Measurements from ENCODE around the gene OTOA.
"Not testable (repeated sequence)": the region's sequence is repeated elsewhere in the genome, so short reads cannot be mapped to it uniquely, and the experiment has no call there.

OTOA gene

DNA sequence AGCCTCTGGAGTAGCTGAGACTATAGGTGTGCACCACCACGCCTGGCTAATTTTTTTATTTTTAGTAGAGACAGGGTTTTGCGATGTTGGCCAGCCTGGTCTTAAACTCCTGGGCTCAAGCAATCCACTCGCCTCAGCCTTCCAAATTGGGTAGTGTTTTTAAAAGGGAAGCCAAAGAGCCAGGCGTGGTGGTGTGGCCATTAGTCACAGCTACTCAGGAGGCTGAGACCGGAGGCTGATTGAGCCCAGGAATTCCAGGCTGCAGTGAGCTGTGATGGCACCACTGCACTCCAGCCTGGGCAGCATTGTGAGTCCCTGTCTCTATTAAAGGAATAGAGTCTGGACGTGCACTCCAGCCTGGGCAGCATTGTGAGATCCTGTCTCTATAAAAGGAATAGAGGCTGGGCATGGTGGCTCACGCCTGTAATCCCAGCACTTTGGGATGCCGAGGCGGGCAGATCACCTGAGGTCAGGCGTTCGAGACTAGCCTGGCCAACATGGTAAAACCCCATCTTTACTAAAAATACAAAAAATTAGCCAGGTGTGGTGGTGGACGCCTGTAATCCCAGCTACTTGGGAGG lies 13.9 kb upstream of the OTOA start:
- not testable (repeated sequence) for DNase-seq, H3K4me3 Mint-ChIP-seq, H3K27me3 Mint-ChIP-seq, H3K9me3 Mint-ChIP-seq
- Mint-ChIP-seq H3K27ac (peak overlapping the region; percentile 33), H3K4me1 (ENCODE audit: low read depth) (peaks cover 61% of the 10 kb centered on the region), H3K36me3 (ENCODE audit: low read depth) (peaks cover 14% of the 10 kb centered on the region)

DNA sequence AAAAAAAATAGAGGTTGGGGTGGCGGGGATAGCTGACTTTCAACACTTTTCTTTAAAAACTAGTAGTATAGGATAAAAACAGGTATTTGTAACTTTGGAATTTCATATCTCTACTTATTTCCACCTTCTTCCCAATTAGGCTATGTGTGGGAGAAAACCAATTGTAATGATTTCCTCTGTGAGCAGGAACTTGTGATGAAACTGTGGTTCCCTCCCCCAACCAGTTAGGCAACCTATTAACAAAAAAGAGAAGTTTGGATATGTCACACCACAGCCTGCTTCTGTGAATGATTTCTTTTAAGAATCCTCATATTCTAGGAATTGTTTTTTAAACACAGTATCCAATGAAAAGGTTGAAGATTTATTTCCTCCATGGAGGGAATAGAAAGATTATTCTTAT lies 13.2 kb upstream of the OTOA start:
- no peaks in the 10 kb centered on the region for H3K9me3 Mint-ChIP-seq
- peaks cover 20% of the 10 kb centered on the region for H3K36me3 Mint-ChIP-seq (ENCODE audit: low read depth)
- H3K4me3 Mint-ChIP-seq = no peak overlapping the region
- H3K4me1 Mint-ChIP-seq (ENCODE audit: low read depth) = peaks cover 55% of the 10 kb centered on the region
- H3K27ac Mint-ChIP-seq = peak overlapping the region; percentile 37
- H3K27me3 Mint-ChIP-seq = no peaks in the 10 kb centered on the region
- no peak for DNase-seq

DNA sequence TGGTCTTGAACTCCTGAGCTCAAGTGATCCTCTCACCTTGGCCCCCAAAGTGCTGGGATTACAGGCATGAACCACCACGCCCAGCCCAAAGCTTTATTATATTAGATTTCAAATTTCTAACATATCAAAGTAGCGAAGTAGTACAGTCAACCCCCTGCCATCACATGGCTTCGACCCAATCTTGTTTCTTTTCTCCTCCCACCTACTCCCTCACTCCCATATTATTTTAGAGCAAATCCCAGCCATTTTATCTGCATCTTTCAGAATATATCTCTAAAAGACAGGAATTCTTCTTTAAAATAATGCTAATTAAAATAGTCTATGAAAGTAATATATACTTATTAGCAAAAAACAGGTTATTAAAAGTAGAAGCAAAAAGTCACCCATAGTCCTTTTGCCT lies 12.3 kb upstream of the OTOA start:
- Mint-ChIP-seq H3K9me3 (no peaks in the 10 kb centered on the region), H3K36me3 (ENCODE audit: low read depth) (peaks cover 28% of the 10 kb centered on the region), H3K4me3 (no peak overlapping the region), H3K27ac (no peak overlapping the region), H3K27me3 (no peaks in the 10 kb centered on the region), H3K4me1 (ENCODE audit: low read depth) (peaks cover 50% of the 10 kb centered on the region)
- no peak for DNase-seq

DNA sequence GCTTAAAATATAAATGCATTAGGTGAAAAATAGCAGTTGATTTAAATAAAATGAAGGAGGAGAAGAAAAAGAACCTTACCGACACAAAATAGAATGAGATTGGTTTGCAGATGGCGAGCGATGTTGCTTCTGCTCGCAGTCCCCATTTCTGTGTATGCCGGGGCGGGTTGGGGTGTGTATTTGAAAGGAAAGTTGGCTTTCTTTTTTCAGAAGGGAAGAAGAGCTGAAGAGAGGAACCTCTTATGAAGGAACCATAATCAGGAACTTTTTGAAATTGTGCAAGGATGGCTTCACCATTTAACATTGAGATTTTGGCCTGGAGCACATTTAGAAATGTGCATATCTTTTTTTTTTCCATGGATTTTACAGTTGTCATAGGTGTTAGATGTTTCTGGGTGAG lies 11.3 kb upstream of the OTOA start, which contains the start of gene IGSF6:
IGSF6 (minus strand) TSS at position 156 of the 400 bp plus-strand sequence; CDS start at position 146, 10 bp downstream.
- no peak for DNase-seq
- no peaks in the 10 kb centered on the region for H3K27me3 Mint-ChIP-seq
- peak within 1 kb of the TSS; percentile 6 for H3K27ac Mint-ChIP-seq
- no peaks in the 10 kb centered on the region for H3K9me3 Mint-ChIP-seq
- no peak within 1 kb of the TSS for H3K4me3 Mint-ChIP-seq
- peaks cover 50% of the 10 kb centered on the region for H3K4me1 Mint-ChIP-seq (ENCODE audit: low read depth)
- peaks cover 33% of the 10 kb centered on the region for H3K36me3 Mint-ChIP-seq (ENCODE audit: low read depth)

DNA sequence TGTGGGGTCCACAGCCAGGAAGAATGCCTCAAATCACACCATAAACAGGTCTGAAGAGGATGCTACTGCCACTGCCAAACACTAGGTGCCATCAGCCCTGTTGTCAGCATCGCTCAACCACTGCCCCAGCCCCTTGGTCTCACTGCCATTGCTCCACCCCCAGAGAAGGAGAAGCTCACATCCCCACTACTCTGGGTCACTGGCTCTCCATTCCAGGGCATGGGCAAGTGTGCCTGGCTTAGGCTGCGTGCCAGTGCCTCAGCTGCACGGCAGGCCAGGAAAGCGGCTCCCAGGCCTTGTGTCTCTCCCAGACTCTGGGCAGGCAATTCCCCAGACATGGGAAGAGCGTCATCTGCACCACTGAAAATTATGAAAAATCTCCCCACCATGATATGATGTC lies 10.2 kb upstream of the OTOA start:
- H3K27ac Mint-ChIP-seq = no peak overlapping the region
- H3K36me3 Mint-ChIP-seq (ENCODE audit: low read depth) = peaks cover 32% of the 10 kb centered on the region
- no peaks in the 10 kb centered on the region for H3K27me3 Mint-ChIP-seq
- no peak overlapping the region for H3K4me3 Mint-ChIP-seq
- no peaks in the 10 kb centered on the region for H3K9me3 Mint-ChIP-seq
- no peak for DNase-seq
- peaks cover 46% of the 10 kb centered on the region for H3K4me1 Mint-ChIP-seq (ENCODE audit: low read depth)

DNA sequence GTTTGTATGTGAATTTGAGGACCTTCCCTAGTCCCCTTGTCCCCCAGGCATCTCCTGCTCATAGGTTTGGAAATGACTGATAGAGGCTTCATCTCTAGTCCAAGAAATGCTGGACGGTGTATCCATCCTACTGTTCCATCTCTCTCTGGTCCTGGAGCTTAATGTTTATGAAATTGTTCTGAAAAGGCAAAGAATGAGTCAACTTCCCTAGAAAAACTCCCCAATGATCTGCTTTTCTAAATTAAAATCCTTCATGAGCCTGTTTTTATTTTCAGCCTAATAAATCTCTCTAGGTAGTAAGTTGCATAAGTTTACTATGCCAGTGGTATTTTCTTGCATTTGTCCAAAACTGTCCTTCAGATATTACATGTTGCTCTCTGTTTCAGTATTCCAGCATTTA lies 9.3 kb upstream of the OTOA start:
- Mint-ChIP-seq H3K36me3 (ENCODE audit: low read depth) (peaks cover 32% of the 10 kb centered on the region), H3K4me1 (ENCODE audit: low read depth) (peaks cover 39% of the 10 kb centered on the region), H3K27me3 (no peaks in the 10 kb centered on the region), H3K9me3 (no peaks in the 10 kb centered on the region), H3K4me3 (no peak overlapping the region), H3K27ac (peak overlapping the region; percentile 28)
- DNase-seq = no peak

DNA sequence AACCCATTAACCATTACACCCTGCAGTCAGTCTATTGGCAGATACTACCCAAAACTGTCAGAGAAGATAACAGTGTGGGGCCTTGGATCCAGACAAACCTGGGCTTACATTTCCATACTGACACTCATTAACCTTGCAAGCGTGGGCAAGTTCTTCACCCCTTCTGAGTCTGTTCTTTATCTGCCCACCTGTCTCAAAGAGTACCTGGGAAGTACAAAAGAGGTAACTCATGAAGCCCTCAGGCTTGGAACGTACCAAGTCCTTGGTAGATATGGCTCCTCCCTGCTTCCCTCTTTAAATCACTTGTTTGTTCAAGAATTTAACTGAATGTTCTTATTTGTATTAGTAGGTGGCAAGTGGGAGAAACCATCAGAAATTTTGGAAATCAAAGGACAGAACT lies 8.9 kb upstream of the OTOA start:
- H3K27me3 Mint-ChIP-seq = no peaks in the 10 kb centered on the region
- peak overlapping the region; percentile 28 for H3K27ac Mint-ChIP-seq
- H3K36me3 Mint-ChIP-seq (ENCODE audit: low read depth) = peaks cover 32% of the 10 kb centered on the region
- peaks cover 36% of the 10 kb centered on the region for H3K4me1 Mint-ChIP-seq (ENCODE audit: low read depth)
- no peak overlapping the region for H3K4me3 Mint-ChIP-seq
- H3K9me3 Mint-ChIP-seq = no peaks in the 10 kb centered on the region
- no peak for DNase-seq

DNA sequence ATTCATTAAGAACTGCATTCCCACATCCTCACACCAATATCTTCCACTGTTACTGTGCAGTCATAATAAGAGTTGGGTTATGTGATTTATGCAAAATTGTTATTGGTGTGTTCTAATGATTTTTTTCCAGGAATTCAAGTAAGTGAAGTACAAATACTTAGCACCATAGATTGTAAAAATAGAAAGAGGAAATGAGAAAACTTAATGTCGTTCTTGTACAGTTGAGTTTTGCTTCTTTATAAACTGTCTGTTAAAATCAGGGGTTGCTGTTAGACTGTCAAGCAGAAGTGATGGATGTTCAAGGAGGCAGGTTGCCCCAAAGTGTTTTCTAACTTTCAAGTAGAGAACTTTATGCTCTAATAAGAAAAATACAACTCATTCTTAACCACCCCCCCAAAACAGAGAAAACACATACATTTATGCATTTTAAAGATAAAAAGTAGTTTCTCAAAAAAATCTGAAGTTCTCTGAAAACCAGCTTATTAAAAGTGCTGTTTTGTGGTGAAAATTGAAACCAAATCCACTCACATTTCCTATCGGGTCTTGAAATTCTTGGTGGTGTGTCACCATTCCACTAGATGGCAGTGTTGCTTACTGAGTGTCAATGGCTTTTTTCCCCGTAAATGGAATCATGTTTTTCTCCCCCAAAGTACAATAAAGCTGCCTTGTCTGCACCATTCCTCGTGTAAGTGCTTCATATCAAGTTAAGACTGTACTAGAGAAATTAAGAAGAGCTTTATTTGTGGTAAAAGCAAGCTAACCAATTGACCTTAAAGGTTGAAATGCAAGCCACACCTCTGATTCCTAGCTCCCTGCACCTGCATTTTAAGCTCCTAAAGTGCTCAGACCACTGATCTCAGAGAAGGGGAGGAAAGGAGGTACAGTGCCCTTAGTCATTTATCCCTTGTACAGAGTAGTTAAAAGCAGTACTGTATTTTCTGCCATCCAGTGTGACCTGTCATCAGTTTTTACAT lies 6.7 kb upstream of the OTOA start:
- Mint-ChIP-seq H3K27ac (no peak overlapping the region), H3K36me3 (ENCODE audit: low read depth) (peaks cover 32% of the 10 kb centered on the region), H3K9me3 (no peaks in the 10 kb centered on the region), H3K4me1 (ENCODE audit: low read depth) (peaks cover 45% of the 10 kb centered on the region), H3K4me3 (no peak overlapping the region), H3K27me3 (no peaks in the 10 kb centered on the region)
- DNase-seq = no peak

DNA sequence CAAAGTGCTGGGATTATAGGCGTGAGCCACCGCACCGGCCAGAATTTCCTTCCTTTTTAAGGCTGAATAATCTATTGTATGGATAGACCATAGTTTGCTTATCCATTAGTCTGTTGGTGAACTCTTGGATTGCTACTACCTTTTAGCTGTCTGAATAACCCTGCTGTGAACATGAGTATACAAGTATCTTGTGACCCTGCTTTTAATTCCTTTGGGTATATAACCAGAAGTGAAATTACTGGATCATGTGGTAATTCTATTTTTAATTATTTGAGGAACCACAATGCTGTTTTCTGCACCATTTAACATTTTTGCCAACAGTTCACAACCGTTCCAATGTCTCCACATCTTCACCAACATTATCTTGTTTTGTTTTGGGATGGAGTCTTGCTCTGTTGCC lies 4.6 kb upstream of the OTOA start:
- no peak overlapping the region for H3K27ac Mint-ChIP-seq
- peaks cover 29% of the 10 kb centered on the region for H3K36me3 Mint-ChIP-seq (ENCODE audit: low read depth)
- H3K9me3 Mint-ChIP-seq = no peaks in the 10 kb centered on the region
- no peak overlapping the region for H3K4me3 Mint-ChIP-seq
- H3K27me3 Mint-ChIP-seq = no peaks in the 10 kb centered on the region
- DNase-seq = no peak
- peaks cover 44% of the 10 kb centered on the region for H3K4me1 Mint-ChIP-seq (ENCODE audit: low read depth)

DNA sequence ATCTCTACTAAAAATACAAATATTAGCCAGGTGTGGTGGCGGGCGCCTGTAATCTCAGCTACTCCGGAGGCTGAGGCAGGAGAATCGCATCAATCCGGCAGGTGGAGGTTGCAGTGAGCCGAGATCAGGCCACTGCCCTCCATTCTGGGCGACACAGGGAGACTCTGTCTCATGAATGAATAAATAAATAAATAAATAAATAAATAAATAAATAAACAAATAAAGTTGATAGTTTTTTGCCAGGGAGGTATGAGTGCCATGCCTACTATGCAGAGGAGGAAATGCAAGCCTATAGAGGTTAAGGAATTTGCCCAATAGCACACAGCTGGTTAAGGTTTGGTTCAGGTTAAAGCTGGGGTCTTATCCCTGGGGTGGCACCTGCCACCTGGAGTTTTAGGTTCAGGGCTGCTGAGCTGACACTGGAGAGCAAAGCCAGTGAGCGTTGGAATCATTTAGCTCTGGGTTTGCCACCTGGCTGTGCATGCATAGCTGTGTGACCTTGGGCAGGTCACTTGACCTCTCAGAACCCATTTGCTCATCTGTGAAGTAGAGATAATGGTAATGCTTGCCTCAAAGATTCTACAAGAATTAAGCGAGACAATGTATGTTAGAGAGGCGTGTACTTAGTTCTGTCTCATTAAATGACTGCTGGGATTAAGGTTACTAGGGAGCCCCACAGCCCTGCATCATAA lies 1.2 kb downstream of the OTOA start:
- Mint-ChIP-seq H3K4me1 (ENCODE audit: low read depth) (peaks cover 18% of the 10 kb centered on the region), H3K27me3 (no peaks in the 10 kb centered on the region), H3K4me3 (no peak overlapping the region), H3K27ac (no peak overlapping the region), H3K36me3 (ENCODE audit: low read depth) (no peaks in the 10 kb centered on the region), H3K9me3 (no peaks in the 10 kb centered on the region)
- no peak for DNase-seq

DNA sequence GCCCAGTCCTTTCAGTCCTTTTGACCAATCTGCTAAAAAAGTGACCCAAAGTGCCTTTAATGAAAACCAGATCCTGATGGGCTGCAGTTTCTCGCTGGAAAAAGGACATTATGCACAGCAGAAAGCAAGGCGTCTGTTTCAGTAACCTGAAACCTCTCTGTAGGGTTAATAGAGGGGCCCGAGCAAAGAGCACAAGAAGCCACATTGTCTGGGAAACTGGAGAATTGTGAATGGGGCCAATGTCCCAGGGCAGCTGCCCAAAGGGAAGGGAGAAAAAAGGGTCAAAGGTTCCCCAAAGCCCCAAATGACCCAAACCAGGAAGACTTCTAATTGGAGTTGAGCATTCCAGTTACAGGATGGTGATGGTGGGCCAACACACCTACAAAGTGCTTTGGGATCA lies 3.0 kb downstream of the OTOA start:
- Mint-ChIP-seq H3K27me3 (no peaks in the 10 kb centered on the region), H3K4me1 (ENCODE audit: low read depth) (peaks cover 8% of the 10 kb centered on the region), H3K9me3 (no peaks in the 10 kb centered on the region), H3K36me3 (ENCODE audit: low read depth) (no peaks in the 10 kb centered on the region), H3K27ac (no peak overlapping the region), H3K4me3 (no peak overlapping the region)
- no peak for DNase-seq

DNA sequence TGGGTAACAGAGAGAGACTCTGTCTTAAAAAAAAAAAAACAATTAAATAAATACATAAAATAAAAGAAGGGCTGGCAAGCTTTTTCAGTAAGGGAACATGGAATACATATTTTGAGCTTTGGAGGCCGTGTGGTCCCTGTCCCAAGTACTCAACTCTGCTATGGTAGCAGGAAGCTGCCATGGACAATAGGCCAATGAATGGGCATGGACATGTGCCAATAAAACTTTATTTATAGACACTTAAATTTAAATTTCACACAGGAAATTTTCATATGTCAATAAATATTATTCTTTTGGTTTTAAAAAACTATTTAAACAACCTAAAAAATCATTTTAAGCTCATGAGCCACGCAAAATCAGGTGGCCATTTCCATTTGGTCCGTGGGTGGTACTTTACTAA lies 3.8 kb downstream of the OTOA start:
- Mint-ChIP-seq H3K4me1 (ENCODE audit: low read depth) (peaks cover 5% of the 10 kb centered on the region), H3K4me3 (no peak overlapping the region)

DNA sequence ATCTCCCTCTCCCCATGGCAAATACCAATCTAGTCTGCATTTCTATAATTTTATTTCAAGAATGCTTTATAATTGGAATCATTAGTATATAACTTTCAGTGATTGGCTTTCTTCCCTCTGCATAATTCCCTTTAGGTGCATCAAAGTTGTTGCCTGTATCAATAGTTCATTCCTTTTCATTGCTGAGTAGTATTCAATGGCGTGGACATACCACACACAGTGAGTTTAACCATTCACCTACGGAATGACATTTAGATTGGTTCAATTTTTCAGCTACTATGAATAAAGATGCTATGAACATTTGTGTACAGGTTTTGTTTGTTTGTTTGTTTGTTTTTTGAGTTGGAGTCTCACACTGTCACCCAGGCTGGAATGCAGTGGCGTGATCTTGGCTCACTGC lies 9.7 kb downstream of the OTOA start:
- Mint-ChIP-seq H3K27ac (no peak overlapping the region), H3K4me1 (ENCODE audit: low read depth) (no peaks in the 10 kb centered on the region), H3K27me3 (no peaks in the 10 kb centered on the region), H3K9me3 (no peaks in the 10 kb centered on the region), H3K4me3 (no peak overlapping the region), H3K36me3 (ENCODE audit: low read depth) (no peaks in the 10 kb centered on the region)
- no peak for DNase-seq

More for the DNA sequence above, 3.8 kb downstream of the OTOA start:
- Mint-ChIP-seq H3K36me3 (ENCODE audit: low read depth) (no peaks in the 10 kb centered on the region), H3K27ac (no peak overlapping the region), H3K9me3 (no peaks in the 10 kb centered on the region), H3K27me3 (no peaks in the 10 kb centered on the region)
- no peak for DNase-seq

DNA sequence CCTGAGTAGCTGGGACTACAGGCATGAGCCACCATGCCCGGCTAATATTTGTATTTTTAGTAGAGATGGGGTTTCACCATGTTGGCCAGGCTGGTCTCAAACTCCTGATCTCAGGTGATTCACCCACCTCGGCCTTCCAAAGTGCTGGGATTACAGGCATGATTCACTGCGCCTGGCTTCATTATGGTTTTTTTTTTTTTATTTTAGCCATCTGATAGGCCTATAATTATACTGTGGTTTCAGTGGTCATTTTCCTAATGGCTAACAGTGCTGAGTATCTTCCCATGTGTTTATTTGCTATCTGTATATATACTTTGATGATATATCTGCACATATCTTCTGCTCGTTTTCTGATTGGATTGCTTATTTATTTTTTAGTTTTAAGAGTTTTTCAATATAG lies 10.7 kb downstream of the OTOA start:
- not testable (repeated sequence) for H3K4me1 Mint-ChIP-seq (ENCODE audit: low read depth); DNase-seq; H3K27me3 Mint-ChIP-seq; H3K9me3 Mint-ChIP-seq; H3K36me3 Mint-ChIP-seq (ENCODE audit: low read depth); H3K27ac Mint-ChIP-seq; H3K4me3 Mint-ChIP-seq

DNA sequence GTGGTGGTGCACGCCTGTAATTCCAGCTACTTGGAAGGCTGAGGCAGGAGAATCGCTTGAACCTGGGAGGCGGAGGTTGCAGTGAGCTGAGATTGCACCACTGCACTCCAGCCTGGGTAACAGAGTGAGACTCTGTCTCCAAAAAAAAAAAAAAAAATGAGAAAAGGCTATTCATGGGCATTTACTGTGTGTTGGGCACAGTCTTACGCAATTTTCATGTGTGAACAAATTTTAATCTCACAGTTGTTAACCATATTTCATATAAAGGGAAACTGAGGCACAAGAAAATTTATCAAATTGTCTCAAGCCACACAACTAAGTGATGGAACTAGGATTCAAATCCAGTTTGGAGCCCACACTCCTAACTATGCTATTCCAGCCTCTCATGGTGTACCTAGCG lies 16.9 kb downstream of the OTOA start:
- not testable (repeated sequence) for H3K9me3 Mint-ChIP-seq; H3K4me1 Mint-ChIP-seq (ENCODE audit: low read depth); H3K27me3 Mint-ChIP-seq; H3K4me3 Mint-ChIP-seq; H3K36me3 Mint-ChIP-seq (ENCODE audit: low read depth); H3K27ac Mint-ChIP-seq; DNase-seq

All from activated T-cell treated with anti-CD3 and anti-CD28 coated beads, Interleukin-2, amount 50 U/mL, for 24 hours (primary cell).